NCI-H128 (cell line): Measurements from ENCODE around the gene ISCU.

Experiments used
- DNase-seq: peaks from one replicate; lab custom pipeline; 2025; ENCODE audit not compliant: unreplicated experiment; lab: John Stamatoyannopoulos, UW

Gene ISCU

GRCh38 chr12:108602209-108602705 lies 39.9 kb downstream of the ISCU start:
- DNase-seq: no peak

- no peak for DNase-seq
Measured at GRCh38 chr12:108602976-108603704, 40.7 kb downstream of the ISCU start.

- DNase-seq: no peak
Measured at GRCh38 chr12:108603743-108604142, 41.3 kb downstream of the ISCU start.

- DNase-seq: no peak
Measured at GRCh38 chr12:108604208-108604941, 42.0 kb downstream of the ISCU start.

- no peak for DNase-seq
Measured at GRCh38 chr12:108605000-108605689, 42.7 kb downstream of the ISCU start.

- no peak for DNase-seq
Measured at GRCh38 chr12:108605690-108606406, 43.5 kb downstream of the ISCU start.

GRCh38 chr12:108606492-108606891 lies 44.1 kb downstream of the ISCU start:
- DNase-seq: no peak

GRCh38 chr12:108607981-108608600 lies 45.7 kb downstream of the ISCU start:
- no peak for DNase-seq

- DNase-seq: no peak
Measured at GRCh38 chr12:108608616-108609015, 46.2 kb downstream of the ISCU start.

GRCh38 chr12:108609537-108610335 lies 47.3 kb downstream of the ISCU start:
- DNase-seq: no peak

- no peak for DNase-seq
Measured at GRCh38 chr12:108610336-108610815, 48.0 kb downstream of the ISCU start.

- no peak for DNase-seq
Measured at GRCh38 chr12:108610856-108611605, 48.6 kb downstream of the ISCU start.

GRCh38 chr12:108611884-108612415 lies 49.6 kb downstream of the ISCU start:
- no peak for DNase-seq

GRCh38 chr12:108612788-108613282 lies 50.4 kb downstream of the ISCU start:
- DNase-seq: no peak

GRCh38 chr12:108613548-108613947 lies 51.2 kb downstream of the ISCU start:
- no peak for DNase-seq

- no peak for DNase-seq
Measured at GRCh38 chr12:108614041-108614440, 51.6 kb downstream of the ISCU start.

GRCh38 chr12:108614639-108615038 lies 52.2 kb downstream of the ISCU start:
- no peak for DNase-seq

- DNase-seq: no peak
Measured at GRCh38 chr12:108615918-108616317, 53.5 kb downstream of the ISCU start.

- DNase-seq: no peak
Measured at GRCh38 chr12:108616359-108616758, 54.0 kb downstream of the ISCU start.
